Cardiac fibroblast (primary cell): ENCODE data around the gene AKAP6.

ENCODE experiments used
- DNase-seq, 2 donors: peaks; one replicate each; pipeline versions ENCODE4 v3.0.0 to v3.0.0-alpha.2; 2010; ENCODE audit warnings: low read depth in 2 of 2
- H3K4me3 ChIP-seq, 2 donors: replicated peaks in 1 of 2; 1 replicate in 1 of 2; 2 replicates in 1 of 2; pipeline ENCODE4 v1.5.1; 2011; ENCODE audit warnings: low read depth in 2 of 2, low read length in 2 of 2, mild to moderate bottlenecking in 2 of 2, moderate library complexity in 1 of 2
- CTCF ChIP-seq: IDR thresholded peaks from one replicate; pipeline ENCODE4 v1.5.1; 2011; ENCODE audit warnings: low read depth, mild to moderate bottlenecking, low read length, inconsistent platforms

AKAP6 gene

GRCh38 chr14:32329146-32329545 is at the start of gene AKAP6:
Gene AKAP6 (plus strand): TSS chr14:32329298. CDS start chr14:32433494, 104,196 bp downstream.
- no peak within 1 kb of the TSS for H3K4me3 ChIP-seq
- no peak for DNase-seq
- TF ChIP-seq CTCF, result no peak

- DNase-seq, result no peak
- no peak for TF ChIP-seq CTCF
- no peak overlapping the region for H3K4me3 ChIP-seq
Observed at GRCh38 chr14:32286602-32287001, 42.5 kb upstream of the AKAP6 start.

- no peak overlapping the region for H3K4me3 ChIP-seq
- no peak for TF ChIP-seq CTCF
- DNase-seq, result no peak
Observed at GRCh38 chr14:32296366-32296765, 32.7 kb upstream of the AKAP6 start.

GRCh38 chr14:32298346-32298745 is 30.8 kb upstream of the AKAP6 start:
- no peak overlapping the region for H3K4me3 ChIP-seq
- TF ChIP-seq CTCF, result no peak
- peak in 1 of 2 donors; percentile 6 for DNase-seq

GRCh38 chr14:32300136-32300535 is 29.0 kb upstream of the AKAP6 start:
- TF ChIP-seq CTCF, result no peak
- DNase-seq, result no peak
- no peak overlapping the region for H3K4me3 ChIP-seq

GRCh38 chr14:32303865-32304264 is 25.2 kb upstream of the AKAP6 start:
- no peak overlapping the region for H3K4me3 ChIP-seq
- DNase-seq, result no peak
- no peak for TF ChIP-seq CTCF

- TF ChIP-seq CTCF, result no peak
- H3K4me3 ChIP-seq, result no peak overlapping the region
- no peak for DNase-seq
Observed at GRCh38 chr14:32304296-32304695, 24.8 kb upstream of the AKAP6 start.
